ENCODE measurements around the gene MFSD1. TPM values are rescaled to one million over a fixed set of nuclear protein-coding genes. Genes with fewer than 3 reads are reported as not detected.

Gene MFSD1
- total and polyA plus RNA-seq, 2 experiments from 2014 or later = 4.3 to 28.4 TPM

GRCh38 chr3:158830391-158830790 lies 28.5 kb downstream of the MFSD1 start (continued):
- no peak for TF ChIP-seq CTCF (conservative IDR thresholded peaks at IDR 0.05; ENCODE audit: low read depth in 2 of 2)
- no peak for TF ChIP-seq ZNF462 (CRISPR knock-in tag; IDR thresholded peaks at IDR 0.05)
- no peak for TF ChIP-seq STAT1 (IDR thresholded peaks at IDR 0.05; ENCODE audit: unreplicated experiment)

GRCh38 chr3:158831861-158832260 lies 30.0 kb downstream of the MFSD1 start:
- no peak overlapping the region for H3K27ac Mint-ChIP-seq
- Histone ChIP-seq H2AFZ (no peak overlapping the region), H3K4me1 (ENCODE audit: insufficient read depth) (no peaks in the 10 kb centered on the region), H3F3A (replicated peaks; ENCODE audit: low read depth) (no peaks in the 10 kb centered on the region), H3K4me3 (no peak overlapping the region), H3K27me3 (ENCODE audit: insufficient read depth) (no peaks in the 10 kb centered on the region), H3K4me2 (no peak overlapping the region), H3K27ac (ENCODE audit: low read depth) (no peak overlapping the region), H4K20me1 (replicated peaks; ENCODE audit: insufficient read depth) (no peaks in the 10 kb centered on the region), H3K79me2 (replicated peaks; ENCODE audit: insufficient read depth) (no peaks in the 10 kb centered on the region), H3K36me3 (ENCODE audit: insufficient read depth) (no peaks in the 10 kb centered on the region), H3K9me2 (ENCODE audit: insufficient read depth) (no peaks in the 10 kb centered on the region)
- no peak for DNase-seq (ENCODE audit: low spot score)
- H3K4me3 Mint-ChIP-seq = no peak overlapping the region
- H3K9me3 Mint-ChIP-seq = no peaks in the 10 kb centered on the region; the same call in 2 of the 3 replicates
- H3K4me1 Mint-ChIP-seq = peaks cover 3% of the 10 kb centered on the region; the same call in 1 of the 3 replicates
- ATAC-seq = no peak
- no peaks in the 10 kb centered on the region; the same call in 2 of the 3 replicates for H3K36me3 Mint-ChIP-seq (ENCODE audit: low read depth)
- no peaks in the 10 kb centered on the region for H3K27me3 Mint-ChIP-seq (ENCODE audit: insufficient read depth, low read depth, poor library complexity)
- TF ChIP-seq STAT1 (IDR thresholded peaks at IDR 0.05; ENCODE audit: unreplicated experiment) (no peak), ZNF462 (CRISPR knock-in tag; IDR thresholded peaks at IDR 0.05) (no peak), EZH2 (IDR thresholded peaks at IDR 0.05; ENCODE audit: low read depth, unreplicated experiment) (no peak)

All from GM23338 (cell line).